ENCODE data around the gene PGAM4. TPM values are rescaled to one million over a fixed set of nuclear protein-coding genes. Genes with fewer than 3 reads are reported as not detected.

PGAM4 gene
- total and polyA plus RNA-seq, 2 of the 13 experiments (the other 11 are each of a cell fraction or from before 2014, with no cell fraction given) = 0.24 to 0.33 TPM

- Histone ChIP-seq H3K27ac (ENCODE audit: extremely low read length, insufficient read depth, low read length) (no peak overlapping the region), H3K36me3 (replicated peaks in 1 of 2; ENCODE audit: control insufficient read depth in 1 of 2, insufficient read depth in 2 of 2, low read length in 2 of 2) (no peaks in the 10 kb centered on the region), H3K27me3 (ENCODE audit: control insufficient read depth in 1 of 2, insufficient read depth in 2 of 2, low read length in 2 of 2) (no peaks in the 10 kb centered on the region), H3K4me1 (ENCODE audit: insufficient read depth, low read length) (0 out of 2 replicates have a peak, but pooled peaks cover 8% of the 10 kb centered on the region), H3K9me3 (ENCODE audit: low read length) (no peaks in the 10 kb centered on the region), H2AFZ (ENCODE audit: low read length) (no peak overlapping the region), H3K79me2 (ENCODE audit: insufficient read depth, low read length) (no peaks in the 10 kb centered on the region), H3K4me2 (ENCODE audit: low read depth, low read length) (no peak overlapping the region), H4K20me1 (ENCODE audit: insufficient read depth, low read length) (no peaks in the 10 kb centered on the region), H3K4me3 (replicated peaks in 1 of 3; ENCODE audit: insufficient read depth in 1 of 3, low read depth in 2 of 3, low read length in 3 of 3) (no peak overlapping the region), H3K9ac (ENCODE audit: insufficient read depth, low read depth, low read length) (no peak overlapping the region)
- ChIA-PET POLR2A (no interaction called here), CTCF (ENCODE audit: low intra/inter-chr PET ratio, low total read pairs) (no interaction called here)
- TF ChIP-seq ZBTB42 (CRISPR knock-in tag; IDR thresholded peaks at IDR 0.05) (no peak), ZSCAN31 (CRISPR knock-in tag; IDR thresholded peaks at IDR 0.05; ENCODE audit: low read depth) (no peak), RAD51 (IDR thresholded peaks at IDR 0.05; ENCODE audit: borderline replicate concordance) (no peak), ZSCAN9 (CRISPR knock-in tag; IDR thresholded peaks at IDR 0.05; ENCODE audit: borderline replicate concordance) (no peak), RXRA (CRISPR knock-in tag; IDR thresholded peaks at IDR 0.05) (no peak), NBN (conservative IDR thresholded peaks at IDR 0.05) (no peak), BRCA1 (CRISPR knock-in tag; IDR thresholded peaks at IDR 0.05) (no peak), ZBTB8A (CRISPR knock-in tag; IDR thresholded peaks at IDR 0.05; ENCODE audit: borderline replicate concordance, low read depth) (no peak), TOE1 (CRISPR knock-in tag; IDR thresholded peaks at IDR 0.05) (no peak), KAT7 (CRISPR knock-in tag; IDR thresholded peaks at IDR 0.05; ENCODE audit: borderline replicate concordance) (no peak), NR3C1 (CRISPR knock-in tag; IDR thresholded peaks at IDR 0.05) (no peak), PHB2 (IDR thresholded peaks at IDR 0.05; ENCODE audit: partially characterized antibody) (no peak), ZNF432 (CRISPR knock-in tag; IDR thresholded peaks at IDR 0.05; ENCODE audit: borderline replicate concordance) (no peak), USF2 (IDR thresholded peaks at IDR 0.05; ENCODE audit: low read depth, low read length) (no peak), USF2 (CRISPR knock-in tag; IDR thresholded peaks at IDR 0.05; ENCODE audit: borderline replicate concordance) (no peak)
- intact Hi-C loops (cut with micrococcal nuclease; ENCODE audit: unreplicated experiment) (no loop called here), in situ Hi-C loops (cut with HindIII; ENCODE audit: extremely low pct_ligation_motif_present, low pct_unique_long_range_greater_than_20kb) (no loop called here)
- WGBS (ENCODE audit: low lambda C conversion rate) = 97% methylated on average over 4 of the region's 4 CpGs
- no TSS peak for BruUV-seq (replicated peaks)
- no peak for ATAC-seq
- FAIRE-seq = no peak
- DNase-seq (ENCODE audit: low spot score) = no peak
Measured at GRCh38 chrX:77938083-77938680, 31.3 kb downstream of the PGAM4 start.
